ENCODE data around the gene SEZ6. TPM values are rescaled to one million over a fixed set of nuclear protein-coding genes. Genes with fewer than 3 reads are reported as not detected.

The SEZ6 gene
- total and polyA plus RNA-seq, 4 donors: 0.07 to 0.54 (median 0.18) TPM; not detected in 1

GRCh38 chr17:29048440-29049368, 42.9 kb upstream of the SEZ6 start:
- H3K9ac ChIP-seq (ENCODE audit: insufficient read depth in 1 of 2, low read length in 2 of 2): no peak overlapping the region
- TF ChIP-seq CTCF (IDR thresholded peaks at IDR 0.05; ENCODE audit: control extremely low read depth, extremely low read depth): no peak
- 69 to 83% methylated on average over 10 of the region's 10 CpGs for WGBS, 2 donors
- no peaks in the 10 kb centered on the region for H3K4me1 ChIP-seq (ENCODE audit: control insufficient read depth in 5 of 5, insufficient read depth in 5 of 5, low read length in 5 of 5)
- no peak overlapping the region for H3K4me3 ChIP-seq
- DNase-seq (no peak), ATAC-seq (ENCODE audit: insufficient read depth, low FRiP score) (no peak)
- no peaks in the 10 kb centered on the region for H3K36me3 ChIP-seq (ENCODE audit: control insufficient read depth in 4 of 4, insufficient read depth in 4 of 4, low read length in 4 of 4)
- no peaks in the 10 kb centered on the region for H3K9me3 ChIP-seq (ENCODE audit: control insufficient read depth in 4 of 4, insufficient read depth in 3 of 4, low read length in 3 of 4)
- peaks cover 0 to 2% (median 0%) of the 10 kb centered on the region in 3 donors for H3K27me3 ChIP-seq (ENCODE audit: control insufficient read depth in 3 of 3, insufficient read depth in 3 of 3, low read length in 2 of 3)
- H3K27ac ChIP-seq (ENCODE audit: low read depth in 1 of 2, low read length in 1 of 2): no peak overlapping the region

GRCh38 chr17:29046473-29046839, 40.6 kb upstream of the SEZ6 start:
- no peak overlapping the region for H3K4me3 ChIP-seq
- H3K27ac ChIP-seq (ENCODE audit: low read depth in 1 of 2, low read length in 1 of 2): no peak overlapping the region
- peaks cover 0 to 12% (median 6%) of the 10 kb centered on the region in 5 donors for H3K4me1 ChIP-seq (ENCODE audit: control insufficient read depth in 5 of 5, insufficient read depth in 5 of 5, low read length in 5 of 5)
- 76 to 84% methylated on average over 5 of the region's 5 CpGs for WGBS, 2 donors
- H3K27me3 ChIP-seq (ENCODE audit: control insufficient read depth in 3 of 3, insufficient read depth in 3 of 3, low read length in 2 of 3): peaks cover 0 to 2% (median 0%) of the 10 kb centered on the region in 3 donors
- no peak overlapping the region for H3K9ac ChIP-seq (ENCODE audit: insufficient read depth in 1 of 2, low read length in 2 of 2)
- ATAC-seq (ENCODE audit: insufficient read depth, low FRiP score): no peak
- no peaks in the 10 kb centered on the region for H3K36me3 ChIP-seq (ENCODE audit: control insufficient read depth in 4 of 4, insufficient read depth in 4 of 4, low read length in 4 of 4)
- no peak for TF ChIP-seq CTCF (IDR thresholded peaks at IDR 0.05; ENCODE audit: control extremely low read depth, extremely low read depth)
- no peak for DNase-seq
- H3K9me3 ChIP-seq (ENCODE audit: control insufficient read depth in 4 of 4, insufficient read depth in 3 of 4, low read length in 3 of 4): no peaks in the 10 kb centered on the region

GRCh38 chr17:29045734-29046472, 40.1 kb upstream of the SEZ6 start:
- Histone ChIP-seq H3K27me3 (ENCODE audit: control insufficient read depth in 3 of 3, insufficient read depth in 3 of 3, low read length in 2 of 3) (peaks cover 0 to 2% (median 0%) of the 10 kb centered on the region in 3 donors), H3K9ac (ENCODE audit: insufficient read depth in 1 of 2, low read length in 2 of 2) (no peak overlapping the region), H3K9me3 (ENCODE audit: control insufficient read depth in 4 of 4, insufficient read depth in 3 of 4, low read length in 3 of 4) (no peaks in the 10 kb centered on the region), H3K27ac (ENCODE audit: low read depth in 1 of 2, low read length in 1 of 2) (no peak overlapping the region), H3K4me3 (no peak overlapping the region), H3K36me3 (ENCODE audit: control insufficient read depth in 4 of 4, insufficient read depth in 4 of 4, low read length in 4 of 4) (no peaks in the 10 kb centered on the region), H3K4me1 (ENCODE audit: control insufficient read depth in 5 of 5, insufficient read depth in 5 of 5, low read length in 5 of 5) (peaks cover 0 to 12% (median 6%) of the 10 kb centered on the region in 5 donors)
- no peak for TF ChIP-seq CTCF (IDR thresholded peaks at IDR 0.05; ENCODE audit: control extremely low read depth, extremely low read depth)
- WGBS, 2 donors: 65 to 66% methylated on average over 7 of the region's 7 CpGs
- ATAC-seq (ENCODE audit: insufficient read depth, low FRiP score) (no peak), DNase-seq (no peak)

Measured in lung (tissue), 12 donors.